ENCODE measurements around the gene ANKRD24. TPM values are rescaled to one million over a fixed set of nuclear protein-coding genes. Genes with fewer than 3 reads are reported as not detected.

Gene ANKRD24
- total RNA-seq, 2 experiments from 2014 or later = 1.7 to 4.8 TPM

DNA sequence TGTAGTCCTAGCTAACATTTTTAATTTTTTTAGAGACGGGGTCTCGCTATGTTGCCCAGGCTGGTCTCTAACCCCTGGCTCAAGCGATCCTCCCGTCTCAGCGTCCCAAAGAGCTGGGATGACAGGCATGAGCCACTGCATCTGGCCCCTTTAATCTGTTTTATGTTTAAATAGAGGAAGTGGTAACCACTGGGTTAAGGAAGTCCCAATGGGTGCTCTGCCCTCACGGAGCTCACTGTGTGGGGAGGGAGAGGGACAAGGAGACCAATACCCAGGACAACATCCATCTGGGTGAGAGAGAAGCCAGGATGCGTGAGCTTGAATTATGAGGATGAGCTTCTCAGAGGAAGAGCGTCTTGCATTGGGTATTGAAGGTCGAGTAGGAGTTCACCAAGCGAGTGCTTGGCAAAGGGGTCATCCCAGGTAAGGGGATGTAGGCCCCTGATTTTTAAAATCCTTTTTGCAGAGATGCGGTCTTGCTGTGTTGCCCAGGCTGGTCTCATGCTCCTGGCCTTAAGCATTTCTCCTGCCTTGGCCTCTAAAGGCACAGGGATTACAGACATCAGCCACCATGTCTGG lies 78.2 kb downstream of the ANKRD24 start:
- TF ChIP-seq, protein P1, sequence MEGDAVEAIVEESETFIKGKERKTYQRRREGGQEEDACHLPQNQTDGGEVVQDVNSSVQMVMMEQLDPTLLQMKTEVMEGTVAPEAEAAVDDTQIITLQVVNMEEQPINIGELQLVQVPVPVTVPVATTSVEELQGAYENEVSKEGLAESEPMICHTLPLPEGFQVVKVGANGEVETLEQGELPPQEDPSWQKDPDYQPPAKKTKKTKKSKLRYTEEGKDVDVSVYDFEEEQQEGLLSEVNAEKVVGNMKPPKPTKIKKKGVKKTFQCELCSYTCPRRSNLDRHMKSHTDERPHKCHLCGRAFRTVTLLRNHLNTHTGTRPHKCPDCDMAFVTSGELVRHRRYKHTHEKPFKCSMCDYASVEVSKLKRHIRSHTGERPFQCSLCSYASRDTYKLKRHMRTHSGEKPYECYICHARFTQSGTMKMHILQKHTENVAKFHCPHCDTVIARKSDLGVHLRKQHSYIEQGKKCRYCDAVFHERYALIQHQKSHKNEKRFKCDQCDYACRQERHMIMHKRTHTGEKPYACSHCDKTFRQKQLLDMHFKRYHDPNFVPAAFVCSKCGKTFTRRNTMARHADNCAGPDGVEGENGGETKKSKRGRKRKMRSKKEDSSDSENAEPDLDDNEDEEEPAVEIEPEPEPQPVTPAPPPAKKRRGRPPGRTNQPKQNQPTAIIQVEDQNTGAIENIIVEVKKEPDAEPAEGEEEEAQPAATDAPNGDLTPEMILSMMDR (conservative IDR thresholded peaks at IDR 0.05; ENCODE audit: low read length) = no peak
- TF ChIP-seq EZH2phosphoT487 (IDR thresholded peaks at IDR 0.05; ENCODE audit: borderline replicate concordance, low read depth, low read length) = no peak
- peaks cover 81% of the 10 kb centered on the region for H3K36me3 ChIP-seq (ENCODE audit: insufficient read depth, low read length)
- H3K4me2 ChIP-seq (ENCODE audit: low read length) = no peak overlapping the region
- ChIA-PET POLR2A (interaction anchor here (0.6 kb wide), 2 partner anchors 21 to 71 kb away, joined by 3 to 6 read pairs; no protein-coding TSS in a partner anchor), CTCF (ENCODE audit: unreplicated experiment) (no interaction called here)
- no peak overlapping the region for H3K4me3 ChIP-seq (ENCODE audit: low read depth, low read length, poor library complexity, severe bottlenecking)
- H3K9me3 ChIP-seq (ENCODE audit: low read length) = 0 out of 2 replicates have a peak, but pooled peaks cover 5% of the 10 kb centered on the region
- intact Hi-C loops (cut with micrococcal nuclease; ENCODE audit: unreplicated experiment) = no loop called here
- no peaks in the 10 kb centered on the region for H3K79me2 ChIP-seq (ENCODE audit: insufficient read depth, low read depth, low read length)
- BruUV-seq (replicated peaks) = no TSS peak
- H2AFZ ChIP-seq (ENCODE audit: low read length) = no peak overlapping the region
- no peak for DNase-seq (ENCODE audit: low spot score)
- no peaks in the 10 kb centered on the region for H4K20me1 ChIP-seq (ENCODE audit: insufficient read depth, low read length)
- no peaks in the 10 kb centered on the region for H3K9me2 ChIP-seq (ENCODE audit: insufficient read depth, low read length)
- no peak overlapping the region for H3K27ac ChIP-seq (ENCODE audit: low read depth, low read length, poor library complexity, severe bottlenecking)
- no peaks in the 10 kb centered on the region for H3K4me1 ChIP-seq (ENCODE audit: insufficient read depth, low read length, poor library complexity, severe bottlenecking)

DNA sequence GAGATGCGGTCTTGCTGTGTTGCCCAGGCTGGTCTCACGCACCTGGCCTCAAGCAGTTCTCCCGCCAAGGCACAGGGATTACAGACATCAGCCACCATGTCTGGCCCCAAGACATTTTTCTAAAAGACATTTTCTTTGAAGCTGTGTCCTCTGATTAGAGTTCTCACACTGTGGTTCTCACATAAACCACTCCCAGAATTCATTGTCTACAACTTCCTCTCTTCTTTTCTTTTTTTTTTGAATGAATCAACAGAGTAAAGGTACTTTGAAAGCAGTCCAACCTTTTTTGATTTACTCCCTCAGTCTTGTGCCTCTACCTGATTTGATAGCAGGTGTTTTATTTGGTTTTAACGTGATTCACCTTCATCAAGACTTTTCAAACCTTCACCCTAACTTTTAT lies 82.3 kb downstream of the ANKRD24 start:
- H3K27ac ChIP-seq (ENCODE audit: low read depth, low read length, poor library complexity, severe bottlenecking) = no peak overlapping the region
- DNase-seq (ENCODE audit: low spot score) = no peak
- no peaks in the 10 kb centered on the region for H3K9me2 ChIP-seq (ENCODE audit: insufficient read depth, low read length)
- H3K4me3 ChIP-seq (ENCODE audit: low read depth, low read length, poor library complexity, severe bottlenecking) = no peak overlapping the region
- no peaks in the 10 kb centered on the region for H3K9me3 ChIP-seq (ENCODE audit: low read length)
- no peaks in the 10 kb centered on the region for H4K20me1 ChIP-seq (ENCODE audit: insufficient read depth, low read length)
- no peaks in the 10 kb centered on the region for H3K79me2 ChIP-seq (ENCODE audit: insufficient read depth, low read depth, low read length)
- CTCF ChIA-PET (ENCODE audit: unreplicated experiment) = no interaction called here
- no peak overlapping the region for H2AFZ ChIP-seq (ENCODE audit: low read length)
- H3K36me3 ChIP-seq (ENCODE audit: insufficient read depth, low read length) = peaks cover 78% of the 10 kb centered on the region
- POLR2A ChIA-PET = no interaction called here
- intact Hi-C loops (cut with micrococcal nuclease; ENCODE audit: unreplicated experiment) = no loop called here
- TF ChIP-seq, protein P1 (conservative IDR thresholded peaks at IDR 0.05; ENCODE audit: low read length) = no peak
- TF ChIP-seq EZH2phosphoT487 (IDR thresholded peaks at IDR 0.05; ENCODE audit: borderline replicate concordance, low read depth, low read length) = no peak
- no peak overlapping the region for H3K4me2 ChIP-seq (ENCODE audit: low read length)
- no peaks in the 10 kb centered on the region for H3K4me1 ChIP-seq (ENCODE audit: insufficient read depth, low read length, poor library complexity, severe bottlenecking)
- no TSS peak for BruUV-seq (replicated peaks)

DNA sequence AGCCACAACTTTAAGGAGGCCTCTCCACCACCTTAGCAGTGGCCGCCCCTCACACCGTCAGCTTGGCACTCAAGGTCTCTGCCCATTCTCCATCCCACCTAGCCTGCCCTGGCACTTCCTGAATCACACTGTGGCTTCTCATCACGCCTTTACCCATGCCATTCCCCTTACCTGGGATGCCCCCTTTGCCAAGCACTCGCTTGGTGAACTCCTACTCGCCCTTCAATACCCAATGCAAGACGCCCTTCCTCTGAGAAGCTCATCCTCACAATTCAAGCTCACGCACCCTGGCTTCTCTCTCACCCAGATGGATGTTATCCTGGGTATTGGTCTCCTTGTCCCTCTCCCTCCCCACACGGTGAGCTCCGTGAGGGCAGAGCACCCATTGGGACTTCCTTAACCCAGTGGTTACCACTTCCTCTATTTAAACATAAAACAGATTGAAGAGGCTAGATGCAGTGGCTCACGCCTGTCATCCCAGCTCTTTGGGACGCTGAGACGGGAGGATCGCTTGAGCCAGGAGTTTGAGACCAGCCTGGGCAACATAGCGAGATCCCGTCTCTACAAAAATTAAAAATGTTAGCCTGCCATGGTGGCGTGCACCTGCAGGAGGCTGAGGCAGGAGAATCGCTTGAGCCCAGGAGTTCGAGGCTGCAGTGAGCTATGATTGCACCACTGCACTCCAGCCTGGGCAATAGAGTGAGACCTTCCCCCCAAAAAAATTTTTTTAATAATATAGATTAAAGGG lies 83.9 kb downstream of the ANKRD24 start:
- Histone ChIP-seq H3K79me2 (ENCODE audit: insufficient read depth, low read depth, low read length) (no peaks in the 10 kb centered on the region), H2AFZ (ENCODE audit: low read length) (no peak overlapping the region), H3K9me2 (ENCODE audit: insufficient read depth, low read length) (no peaks in the 10 kb centered on the region), H3K36me3 (ENCODE audit: insufficient read depth, low read length) (peaks cover 75% of the 10 kb centered on the region), H3K27ac (ENCODE audit: low read depth, low read length, poor library complexity, severe bottlenecking) (no peak overlapping the region), H3K9me3 (ENCODE audit: low read length) (no peaks in the 10 kb centered on the region), H3K4me3 (ENCODE audit: low read depth, low read length, poor library complexity, severe bottlenecking) (no peak overlapping the region), H4K20me1 (ENCODE audit: insufficient read depth, low read length) (no peaks in the 10 kb centered on the region), H3K4me1 (ENCODE audit: insufficient read depth, low read length, poor library complexity, severe bottlenecking) (no peaks in the 10 kb centered on the region), H3K4me2 (ENCODE audit: low read length) (no peak overlapping the region)
- DNase-seq (ENCODE audit: low spot score) = no peak
- BruUV-seq (replicated peaks) = no TSS peak
- intact Hi-C loops (cut with micrococcal nuclease; ENCODE audit: unreplicated experiment) = no loop called here
- ChIA-PET CTCF (ENCODE audit: unreplicated experiment) (interaction anchor here (1.2 kb wide), 1 partner anchor 86 kb away, joined by 8 read pairs; no protein-coding TSS in a partner anchor), POLR2A (interaction anchor here (0.7 to 1.5 kb wide), 4 partner anchors 19 to 260 kb away, joined by 3 to 4 read pairs (median 3); partner anchors contain the start of genes MPND and YJU2)
- no peak for TF ChIP-seq EZH2phosphoT487 (IDR thresholded peaks at IDR 0.05; ENCODE audit: borderline replicate concordance, low read depth, low read length)

Data from OCI-LY7 (cell line).